Loucy (cell line): Measurements from ENCODE around the gene ZNF598.

Source experiments
- H2AFZ ChIP-seq: fragments of 200-600 bp; sonication (generic); 2 replicates; pipeline ENCODE4 v1.6.0; 2016; ENCODE audit warnings: antibody characterized with exemption, mild to moderate bottlenecking, low read length, moderate library complexity
- H3F3A ChIP-seq: fragments of 200-600 bp; 2 replicates; pipeline ENCODE4 v1.6.0; 2016; ENCODE audit warnings: antibody characterized with exemption, low read depth, mild to moderate bottlenecking
- H3K27me3 ChIP-seq: fragments of 200-600 bp; sonication (generic); 2 replicates; pipeline ENCODE4 v1.6.1; 2014; ENCODE audit warnings: low read length, mild to moderate bottlenecking; ENCODE audit not compliant: insufficient read depth, poor library complexity, severe bottlenecking
- H3K36me3 ChIP-seq: fragments of 200-600 bp; sonication (generic); 2 replicates; pipeline ENCODE4 v1.6.1; 2016; ENCODE audit warnings: low read length; ENCODE audit not compliant: insufficient read depth
- H3K4me1 ChIP-seq: fragments of 200-600 bp; sonication (generic); 2 replicates; pipeline ENCODE4 v1.5.1; 2014; ENCODE audit warnings: low read length, mild to moderate bottlenecking; ENCODE audit not compliant: insufficient read depth, poor library complexity, severe bottlenecking
- H3K4me2 ChIP-seq: fragments of 200-600 bp; sonication (generic); 2 replicates; pipeline ENCODE4 v1.6.0; 2014; ENCODE audit warnings: antibody characterized with exemption, low read length, low read depth, mild to moderate bottlenecking; ENCODE audit not compliant: poor library complexity, severe bottlenecking
- H3K4me3 ChIP-seq: fragments of 200-600 bp; sonication (generic); 2 replicates; pipeline ENCODE4 v1.5.1; 2014; ENCODE audit warnings: low read length, mild to moderate bottlenecking, mixed read lengths; ENCODE audit not compliant: poor library complexity, severe bottlenecking
- H3K79me2 ChIP-seq: fragments of 200-600 bp; sonication (generic); 2 replicates; pipeline ENCODE4 v1.6.1; 2014; ENCODE audit warnings: low read length; ENCODE audit not compliant: insufficient read depth
- H3K9ac ChIP-seq: fragments of 200-600 bp; sonication (generic); 2 replicates; pipeline ENCODE4 v1.6.0; 2014; ENCODE audit warnings: mild to moderate bottlenecking, low read depth, low read length, moderate library complexity; ENCODE audit not compliant: poor library complexity, severe bottlenecking
- H3K9me2 ChIP-seq: fragments of 200-600 bp; sonication (generic); replicated peaks from 2 replicates; pipeline ENCODE4 v1.6.1; 2016; ENCODE audit warnings: low read depth, low read length, mixed read lengths
- H3K9me3 ChIP-seq: fragments of 200-600 bp; sonication (generic); 2 replicates; pipeline ENCODE4 v1.6.1; 2014; ENCODE audit warnings: mild to moderate bottlenecking, antibody characterized with exemption, low read length, low read depth; ENCODE audit not compliant: insufficient read depth
- H4K20me1 ChIP-seq: fragments of 200-600 bp; sonication (generic); 2 replicates; pipeline ENCODE4 v1.6.0; 2014; ENCODE audit warnings: antibody characterized with exemption, low read length, mild to moderate bottlenecking; ENCODE audit not compliant: insufficient read depth, poor library complexity, severe bottlenecking
- CTCF ChIP-seq: fragments of 200-600 bp; sonication (generic); conservative IDR thresholded peaks from 2 replicates; pipeline ENCODE4 v1.5.1; 2014; ENCODE audit warnings: mild to moderate bottlenecking, antibody characterized with exemption, low read length
- EZH2phosphoT487 ChIP-seq: fragments of 200-600 bp; IDR thresholded peaks from 2 replicates; pipeline ENCODE4 v1.6.1; 2018; ENCODE audit warnings: antibody characterized with exemption, mild to moderate bottlenecking, moderate library complexity, borderline replicate concordance

Gene ZNF598

GRCh38 chr16:2009791-2010510 is at the start of gene ZNF598:
Gene ZNF598, minus strand, starts transcription at chr16:2009821.
- no peaks in the 10 kb centered on the region for H3K9me2 ChIP-seq
- peaks cover 44% of the 10 kb centered on the region for H3K79me2 ChIP-seq
- no peaks in the 10 kb centered on the region for H3K36me3 ChIP-seq
- no peaks in the 10 kb centered on the region for H3F3A ChIP-seq
- H3K4me2 ChIP-seq = peak within 1 kb of the TSS; percentile 95
- H3K9me3 ChIP-seq = no peaks in the 10 kb centered on the region
- H4K20me1 ChIP-seq = peaks cover 17% of the 10 kb centered on the region
- H3K4me3 ChIP-seq = peak within 1 kb of the TSS; percentile 96
- H2AFZ ChIP-seq = peak within 1 kb of the TSS; percentile 99
- TF ChIP-seq CTCF (no peak), EZH2phosphoT487 (no peak)
- peak within 1 kb of the TSS; percentile 87 for H3K9ac ChIP-seq
- peaks cover 10% of the 10 kb centered on the region for H3K4me1 ChIP-seq
- H3K27me3 ChIP-seq = no peaks in the 10 kb centered on the region

- H3K9me3 ChIP-seq = no peaks in the 10 kb centered on the region
- no peak for TF ChIP-seq EZH2phosphoT487
- no peak for TF ChIP-seq CTCF
- H3K4me2 ChIP-seq = no peak overlapping the region
- no peaks in the 10 kb centered on the region for H3F3A ChIP-seq
- no peaks in the 10 kb centered on the region for H3K4me1 ChIP-seq
- H4K20me1 ChIP-seq = no peaks in the 10 kb centered on the region
- H2AFZ ChIP-seq = no peak overlapping the region
- no peaks in the 10 kb centered on the region for H3K27me3 ChIP-seq
- H3K9me2 ChIP-seq = no peaks in the 10 kb centered on the region
- H3K79me2 ChIP-seq = no peaks in the 10 kb centered on the region
- H3K9ac ChIP-seq = no peak overlapping the region
- no peak overlapping the region for H3K4me3 ChIP-seq
- no peaks in the 10 kb centered on the region for H3K36me3 ChIP-seq
Measured at GRCh38 chr16:2058872-2059271, 49.3 kb upstream of the ZNF598 start.

- Histone ChIP-seq H3K27me3 (no peaks in the 10 kb centered on the region), H2AFZ (no peak overlapping the region), H3K9me2 (no peaks in the 10 kb centered on the region), H3K4me3 (no peak overlapping the region), H3K36me3 (no peaks in the 10 kb centered on the region), H3K4me1 (no peaks in the 10 kb centered on the region), H3F3A (no peaks in the 10 kb centered on the region), H3K9ac (no peak overlapping the region), H3K79me2 (no peaks in the 10 kb centered on the region), H3K4me2 (no peak overlapping the region), H3K9me3 (no peaks in the 10 kb centered on the region), H4K20me1 (no peaks in the 10 kb centered on the region)
- no peak for TF ChIP-seq EZH2phosphoT487
- no peak for TF ChIP-seq CTCF
Measured at GRCh38 chr16:2058420-2058819, 48.8 kb upstream of the ZNF598 start.
